Spleen (tissue), 7 donors: ENCODE measurements around the gene CCDC70.

Experiments used
- POLR2A ChIP-seq, 3 donors: fragments of 450-650 bp; IDR thresholded peaks; one replicate each; pipeline ENCODE4 v1.5.1; 2017; ENCODE audit warnings: antibody characterized with exemption in 3 of 3, mild to moderate bottlenecking in 1 of 3
- POLR2AphosphoS5 ChIP-seq, 3 donors: sonication (generic); formaldehyde crosslinking; IDR thresholded peaks; one replicate each; pipeline ENCODE4 v1.5.1; 2017; ENCODE audit warnings: antibody characterized with exemption in 3 of 3
- TF ChIP-seq, protein P1 (sequence below), 11 experiments: fragments of 200-600 bp in 7 of 11; fragments of 450-650 bp in 4 of 11; sonication (generic) in 4 of 11; IDR thresholded peaks in 8 of 11; conservative IDR thresholded peaks in 3 of 11; 1 replicate in 7 of 11; 2 replicates in 4 of 11; pipeline versions ENCODE4 v1.4.0 to v1.8.0; 2016 to 2021; ENCODE audit warnings: antibody characterized with exemption in 11 of 11, inconsistent platforms in 4 of 11, mild to moderate bottlenecking in 1 of 11
- donor health status: DM: no; HTN: no; CAD: no; lungs with moderate emphysema.
- donor health status: DM: no; HTN: no; CAD: no.
- donor health status: DM: no; HTN: no; CAD: no.

DNA sequence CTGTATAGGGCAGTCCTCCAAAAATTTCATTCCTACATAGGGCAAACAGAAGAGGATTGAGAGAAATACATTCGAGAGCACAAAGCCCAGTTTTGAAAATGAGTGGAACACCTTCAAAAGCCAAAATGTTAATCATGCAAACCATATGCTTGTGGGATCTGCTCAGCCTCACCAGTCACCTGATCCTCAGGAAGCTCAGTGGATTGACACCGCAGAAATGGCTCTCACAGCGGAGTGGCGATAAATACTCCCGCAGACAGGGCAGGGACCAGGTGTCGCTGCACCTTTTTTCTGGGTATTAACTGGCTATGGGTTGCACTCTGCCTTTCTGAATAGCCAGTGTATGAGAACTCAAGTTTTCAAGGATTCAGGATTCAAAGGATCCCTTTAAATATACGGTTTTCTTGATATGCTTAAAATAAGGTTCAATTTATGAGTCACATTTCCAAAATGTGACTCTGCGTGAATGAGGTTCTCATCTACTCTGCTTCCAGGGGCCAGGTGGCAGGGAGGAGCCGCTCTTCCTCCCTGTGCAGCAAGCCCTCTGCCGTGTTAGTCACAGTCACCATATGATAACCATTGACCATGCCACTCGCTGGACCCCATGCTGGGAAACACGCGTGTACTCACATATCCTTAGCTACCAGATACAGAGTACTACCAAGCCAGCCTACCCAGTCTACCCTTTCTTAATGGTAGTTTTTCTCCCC lies 39.5 kb upstream of the CCDC70 start:
- TF ChIP-seq, protein P1, sequence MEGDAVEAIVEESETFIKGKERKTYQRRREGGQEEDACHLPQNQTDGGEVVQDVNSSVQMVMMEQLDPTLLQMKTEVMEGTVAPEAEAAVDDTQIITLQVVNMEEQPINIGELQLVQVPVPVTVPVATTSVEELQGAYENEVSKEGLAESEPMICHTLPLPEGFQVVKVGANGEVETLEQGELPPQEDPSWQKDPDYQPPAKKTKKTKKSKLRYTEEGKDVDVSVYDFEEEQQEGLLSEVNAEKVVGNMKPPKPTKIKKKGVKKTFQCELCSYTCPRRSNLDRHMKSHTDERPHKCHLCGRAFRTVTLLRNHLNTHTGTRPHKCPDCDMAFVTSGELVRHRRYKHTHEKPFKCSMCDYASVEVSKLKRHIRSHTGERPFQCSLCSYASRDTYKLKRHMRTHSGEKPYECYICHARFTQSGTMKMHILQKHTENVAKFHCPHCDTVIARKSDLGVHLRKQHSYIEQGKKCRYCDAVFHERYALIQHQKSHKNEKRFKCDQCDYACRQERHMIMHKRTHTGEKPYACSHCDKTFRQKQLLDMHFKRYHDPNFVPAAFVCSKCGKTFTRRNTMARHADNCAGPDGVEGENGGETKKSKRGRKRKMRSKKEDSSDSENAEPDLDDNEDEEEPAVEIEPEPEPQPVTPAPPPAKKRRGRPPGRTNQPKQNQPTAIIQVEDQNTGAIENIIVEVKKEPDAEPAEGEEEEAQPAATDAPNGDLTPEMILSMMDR (IDR thresholded peaks at IDR 0.05 in 8 of 11, conservative IDR thresholded peaks at IDR 0.05 in 3 of 11): no peak
- TF ChIP-seq POLR2AphosphoS5 (IDR thresholded peaks at IDR 0.05) (no peak), POLR2A (IDR thresholded peaks at IDR 0.05) (no peak)
